GM19455 (cell line): ENCODE data around the gene SF3A1.
A peak's percentile ranks its signal among the peaks of the same experiment; 100 is the strongest.
"Not testable (repeated sequence)": the region's sequence is repeated elsewhere in the genome, so short reads cannot be mapped to it uniquely, and the experiment has no call there.

ENCODE experiments used
- ATAC-seq: cut with Tn5 transposase; IDR thresholded peaks from one replicate; pipeline ENCODE4 v1.9.1; 2021; ENCODE audit not compliant: unreplicated experiment

SF3A1 gene

DNA sequence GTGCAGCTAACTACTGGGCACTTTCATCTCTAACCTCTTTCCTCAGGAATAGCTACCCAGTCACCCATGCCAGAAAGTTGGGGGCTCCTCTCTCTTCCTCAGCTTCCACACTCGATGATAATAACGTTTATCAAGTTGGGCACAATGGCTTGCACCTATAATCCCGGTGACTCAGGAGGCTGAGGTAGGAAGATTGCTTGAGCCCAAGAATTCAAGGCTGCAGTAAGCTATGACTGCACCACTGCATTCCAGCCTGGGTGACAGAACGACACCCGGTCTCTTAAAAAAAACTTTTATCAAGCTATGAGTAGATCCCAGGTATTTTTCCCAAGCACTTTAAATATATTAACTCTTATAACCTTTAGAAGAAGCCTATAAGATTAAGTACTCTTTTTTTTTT is 2.0 kb downstream of the SF3A1 start:
- ATAC-seq, result no peak

DNA sequence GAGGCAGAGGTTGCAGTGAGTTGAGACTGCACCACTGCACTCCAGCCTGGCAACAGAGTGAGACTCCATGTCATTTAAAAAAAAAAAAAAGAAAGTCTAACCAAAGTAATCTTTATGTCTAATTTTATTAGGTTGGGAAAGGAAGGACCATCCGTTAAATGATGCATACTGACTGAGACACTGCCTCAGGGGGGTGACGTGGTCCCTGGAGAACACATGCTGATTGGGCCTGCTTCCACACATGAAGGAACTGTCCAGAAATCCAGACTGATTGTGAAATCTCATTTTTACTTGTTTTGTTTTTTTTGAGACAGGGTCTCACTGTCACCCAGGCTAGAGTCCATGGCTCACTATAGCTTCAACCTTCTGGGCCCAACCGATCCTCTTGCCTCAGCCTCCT is 5.5 kb downstream of the SF3A1 start:
- ATAC-seq, result no peak

DNA sequence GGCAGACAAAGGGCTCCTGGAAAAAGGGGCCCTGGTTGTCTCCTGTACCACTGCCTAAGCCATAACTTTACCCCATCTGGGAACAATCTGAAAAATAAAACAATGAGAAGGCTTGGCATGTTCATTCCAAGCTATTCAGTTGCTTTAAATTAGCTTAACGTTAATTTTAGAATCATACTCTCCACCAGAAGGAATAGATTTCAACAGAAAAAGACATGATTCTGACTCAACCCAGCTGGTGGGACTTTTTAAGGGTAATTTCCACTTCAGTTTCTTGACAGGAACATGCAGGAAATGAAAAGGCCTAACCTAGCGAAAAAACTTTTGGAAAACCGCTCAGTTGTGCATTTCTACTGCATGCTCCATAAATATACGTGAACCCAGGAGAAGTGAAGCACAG is 7.9 kb downstream of the SF3A1 start:
- no peak for ATAC-seq

DNA sequence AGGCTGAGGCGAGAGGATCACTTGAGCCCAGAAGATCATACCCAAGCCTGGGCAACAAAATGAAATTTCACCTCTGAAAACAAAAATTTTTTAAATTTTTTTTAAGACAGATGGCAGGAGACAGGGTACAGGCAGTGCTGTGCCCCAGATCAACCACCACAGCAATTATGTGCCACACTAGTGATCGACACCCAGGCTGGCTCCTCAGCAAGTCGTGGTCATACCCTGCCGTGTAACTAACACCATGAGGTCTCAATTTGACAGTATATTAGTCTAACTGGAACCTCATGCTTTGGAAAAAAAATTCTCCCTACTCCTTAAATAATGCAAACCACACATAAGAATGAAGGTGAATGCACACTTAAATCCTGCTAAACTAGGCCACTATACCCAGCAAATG is 8.3 kb downstream of the SF3A1 start:
- ATAC-seq, result no peak

DNA sequence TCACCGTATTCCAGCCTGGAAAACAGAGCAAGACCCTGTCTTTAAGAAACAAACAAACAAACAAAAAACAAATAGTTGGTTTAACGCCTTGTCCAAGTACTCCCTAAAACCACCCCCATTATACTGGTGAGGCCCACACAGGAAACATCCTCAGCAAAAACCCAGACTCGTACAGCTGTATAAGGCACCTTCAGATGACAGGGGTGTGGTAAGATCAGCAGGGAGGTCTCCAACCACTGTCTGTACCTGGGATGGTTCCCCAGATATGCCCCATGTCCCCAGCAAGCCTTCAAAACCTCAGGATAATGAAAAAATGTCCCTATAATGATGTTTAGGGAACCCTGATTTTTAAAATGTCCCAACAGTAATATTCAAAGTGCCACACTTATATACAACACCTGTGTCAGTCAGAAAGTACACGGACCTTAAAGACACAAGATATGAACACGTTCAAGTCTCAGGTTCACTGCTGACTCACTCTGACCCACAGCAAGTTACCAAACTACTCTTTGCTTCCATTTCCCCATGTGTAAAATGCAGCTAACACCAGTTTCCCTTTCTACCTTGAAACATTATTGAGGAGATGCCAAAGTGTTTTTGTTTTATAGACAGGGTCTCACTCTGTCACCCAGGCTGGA is 9.3 kb downstream of the SF3A1 start:
- no peak for ATAC-seq

DNA sequence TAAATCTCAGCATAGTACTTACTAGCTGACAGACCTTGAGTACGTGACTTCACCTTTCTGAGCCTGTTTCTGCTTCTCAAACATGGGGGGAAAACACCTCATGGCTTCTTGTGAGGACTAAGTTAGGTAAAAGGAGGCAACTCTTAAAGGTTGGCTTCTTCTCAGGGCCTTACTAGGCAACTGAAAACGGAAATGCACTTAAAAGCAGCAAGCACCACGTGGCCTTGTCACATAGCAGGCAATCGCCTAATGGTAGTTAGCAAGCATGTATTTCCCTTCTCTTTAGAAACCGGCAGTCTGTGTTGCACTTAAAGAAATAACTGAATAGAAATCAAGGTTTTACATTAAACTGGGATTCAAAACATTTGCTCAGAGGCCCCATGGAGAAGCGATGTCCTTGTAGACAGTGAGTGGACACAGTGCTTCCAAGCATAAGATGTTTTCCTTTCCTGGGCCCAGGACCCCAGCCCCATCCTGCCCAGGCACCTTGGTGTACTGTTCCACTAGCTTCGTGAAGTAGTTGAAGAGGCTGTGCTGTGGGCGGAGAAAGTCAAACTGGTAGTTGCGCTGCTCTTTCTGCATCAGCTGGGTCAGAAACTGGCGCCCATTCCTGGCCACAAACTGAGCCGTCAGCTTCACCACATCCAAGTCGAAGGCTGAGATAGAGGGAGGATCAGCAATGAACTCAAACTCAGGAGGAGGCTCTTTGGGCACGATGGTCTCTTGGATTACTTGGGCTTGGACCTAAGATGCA is 12.1 kb downstream of the SF3A1 start:
- ATAC-seq, result no peak

DNA sequence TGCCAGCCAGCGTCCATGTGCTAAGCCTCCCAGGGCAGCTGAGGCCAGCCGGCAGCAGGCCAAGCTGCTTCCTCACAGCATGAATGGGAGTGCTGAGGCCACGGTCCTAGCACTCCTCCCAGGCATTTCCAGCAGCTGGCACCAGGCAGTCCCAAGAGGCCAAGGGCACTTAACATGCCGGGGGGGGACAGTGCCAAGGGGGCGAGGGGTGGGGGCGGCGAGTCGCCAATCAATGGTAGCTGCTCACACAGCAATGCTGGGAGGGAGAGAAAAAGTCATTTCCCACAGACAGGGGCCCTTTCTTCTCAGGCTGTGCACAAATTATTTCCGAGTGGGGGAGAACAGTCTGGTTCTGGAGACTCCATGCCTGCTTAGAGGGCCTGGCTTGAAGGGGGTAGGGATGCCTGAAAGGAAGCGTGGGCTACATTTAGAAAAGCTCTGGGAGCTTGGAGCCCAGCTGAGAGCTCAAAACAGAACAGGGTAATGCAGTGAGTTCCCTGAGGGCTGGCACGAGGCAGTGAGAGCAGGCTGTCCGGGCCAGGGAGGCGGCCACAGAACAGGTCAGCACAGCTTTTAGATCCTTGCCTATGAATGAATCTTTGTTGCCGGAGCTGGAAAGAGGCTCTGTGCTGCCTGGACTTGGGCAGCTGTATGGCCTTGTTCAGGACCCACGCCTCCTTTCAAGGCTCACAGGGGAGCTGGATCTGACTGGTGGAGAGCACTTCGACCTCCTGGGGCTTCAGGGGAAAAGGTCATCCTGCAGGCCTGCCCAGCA is 15.6 kb downstream of the SF3A1 start:
- ATAC-seq, result no peak

DNA sequence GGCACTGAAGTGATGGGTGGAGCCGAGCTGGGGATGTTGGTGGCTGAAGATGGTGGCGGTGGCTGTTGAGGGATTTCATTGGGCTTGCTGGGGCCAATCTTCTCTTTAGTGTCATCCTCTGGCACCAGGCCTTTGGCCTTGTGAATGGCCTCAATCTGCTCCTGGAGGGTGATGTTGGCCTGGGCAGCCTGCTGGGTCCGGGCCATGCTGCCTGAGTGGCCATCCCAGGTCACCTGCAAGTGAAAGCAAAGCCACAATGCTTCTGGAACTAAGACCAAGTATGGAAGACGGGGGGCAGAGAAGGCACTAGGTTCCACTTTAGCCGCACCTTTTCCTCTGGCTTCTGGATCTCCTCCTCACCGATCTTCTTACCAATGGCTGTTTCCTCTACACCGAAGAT is 17.9 kb downstream of the SF3A1 start:
- no peak for ATAC-seq

DNA sequence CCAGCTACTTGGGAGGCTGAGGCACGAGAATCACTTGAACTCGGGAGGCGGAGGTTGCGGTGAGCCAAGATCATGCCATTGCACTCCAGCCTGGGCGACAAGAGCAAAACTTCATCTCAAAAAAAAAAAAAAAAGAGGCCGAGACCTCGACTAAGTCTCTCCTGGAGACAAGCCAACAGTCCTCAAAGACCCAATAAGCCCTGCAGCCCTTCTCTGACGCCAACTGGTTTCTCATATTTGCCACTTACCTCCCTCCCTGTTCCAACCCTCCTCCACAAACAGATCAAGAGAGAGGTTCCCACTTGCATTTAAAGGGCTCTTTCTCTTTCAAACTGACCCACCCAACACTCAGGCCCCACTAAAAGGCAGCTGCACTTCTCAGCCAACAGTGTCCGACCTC is 18.4 kb downstream of the SF3A1 start:
- ATAC-seq, result not testable (repeated sequence)

DNA sequence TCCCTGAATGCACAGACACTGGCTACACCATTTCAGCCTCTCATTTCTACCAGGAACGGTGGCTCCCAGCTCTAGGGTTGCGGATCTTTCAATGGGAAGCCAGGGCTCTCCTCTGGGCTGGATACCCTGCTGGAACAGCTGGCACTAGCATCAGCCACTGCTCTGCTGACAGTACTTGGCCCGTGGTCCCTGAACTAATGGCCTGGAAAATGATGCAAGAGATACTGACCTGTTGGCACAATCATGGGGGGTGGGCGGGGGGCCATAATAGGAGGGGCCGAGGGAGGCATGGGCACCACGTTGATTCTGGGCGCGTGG is 19.3 kb downstream of the SF3A1 start:
- ATAC-seq, result no peak

DNA sequence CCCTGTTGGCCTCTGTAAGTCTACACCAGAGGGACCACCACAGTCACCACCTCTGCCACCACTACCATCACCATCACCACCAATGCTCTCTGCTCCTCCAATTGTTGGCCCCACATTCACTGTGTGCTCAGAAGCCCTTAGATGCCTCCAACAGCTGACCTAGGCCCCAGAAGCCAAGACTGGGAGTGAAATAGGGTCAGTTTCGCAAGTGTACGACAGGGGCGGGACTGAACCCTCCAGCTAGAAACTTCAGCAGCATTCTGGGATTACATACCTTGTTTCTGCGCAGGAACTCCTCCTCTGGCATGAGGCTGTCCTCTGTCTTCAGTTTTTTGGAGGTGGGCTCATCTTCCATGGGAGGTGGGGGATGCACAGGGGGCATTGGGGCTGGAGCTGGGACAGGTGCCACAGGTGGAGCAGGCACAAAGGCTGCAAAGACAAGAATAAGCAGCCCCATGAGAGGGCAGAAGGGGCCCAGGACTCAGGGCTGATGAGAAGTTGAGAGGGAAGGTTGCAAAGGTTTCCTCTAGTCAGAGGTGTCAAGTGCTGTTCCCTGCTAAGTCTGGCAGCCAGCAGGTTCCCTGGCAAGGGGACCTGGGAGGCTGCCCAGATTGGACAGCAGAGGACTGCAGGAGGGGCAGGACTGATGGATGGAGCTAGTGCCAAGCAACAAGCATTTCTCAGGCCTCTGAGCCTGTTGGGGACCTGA is 19.8 kb downstream of the SF3A1 start:
- ATAC-seq, result no peak

DNA sequence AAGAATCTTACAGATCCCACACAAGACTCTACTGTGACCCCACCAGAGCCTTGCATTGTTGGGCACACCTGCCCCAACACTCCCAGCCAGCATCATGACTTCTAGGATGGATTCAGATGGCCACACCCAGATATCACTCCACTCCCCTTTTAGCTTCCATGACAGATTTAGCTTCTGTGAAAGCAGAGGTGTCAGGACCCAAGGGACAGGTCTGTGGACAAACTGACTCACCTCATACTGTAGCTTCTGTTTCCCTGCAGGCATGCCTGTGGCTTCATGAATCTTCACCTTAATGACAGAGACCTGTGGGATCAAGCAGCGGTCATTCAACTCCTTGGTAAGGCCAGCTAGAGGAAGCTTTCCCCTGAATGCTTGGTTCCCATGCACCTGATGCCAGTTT is 21.5 kb downstream of the SF3A1 start:
- ATAC-seq, result no peak

DNA sequence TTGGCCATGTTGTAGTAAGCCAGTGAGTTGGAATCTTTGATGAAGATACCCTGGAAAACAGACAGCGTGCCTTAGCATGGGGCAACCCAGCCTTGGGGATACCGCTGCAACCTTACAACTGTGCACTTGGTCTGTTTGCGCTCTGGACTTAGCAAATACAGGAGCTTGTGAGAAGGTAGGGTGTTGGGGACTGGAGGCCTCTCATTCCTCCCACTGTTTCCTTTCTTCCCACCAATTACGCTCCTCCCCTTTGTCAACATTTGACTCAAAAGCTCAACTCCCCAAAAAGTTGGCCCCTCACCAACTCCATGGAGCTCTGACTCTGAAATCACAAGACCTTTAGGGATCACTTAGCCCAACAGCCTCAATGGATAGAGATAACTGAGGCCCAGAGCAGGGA is 22.0 kb downstream of the SF3A1 start:
- ATAC-seq, result no peak

DNA sequence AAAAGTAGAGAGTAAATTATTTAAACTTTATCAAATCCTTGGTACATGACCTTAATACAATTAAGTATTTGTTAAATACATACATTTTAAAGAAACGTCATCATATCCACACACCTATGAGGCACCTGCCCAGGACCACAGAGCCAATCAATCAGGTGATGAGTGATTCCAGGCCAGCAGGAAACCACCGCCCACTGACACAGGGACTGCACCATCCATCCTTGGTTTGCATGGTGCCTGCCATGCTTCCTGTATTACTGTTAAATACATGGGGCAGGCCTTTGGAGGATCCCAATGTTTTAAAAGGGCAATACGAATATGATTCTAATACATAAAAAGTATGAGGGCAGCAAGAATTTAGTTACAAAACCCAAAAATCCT is 23.0 kb downstream of the SF3A1 start:
- ATAC-seq, result no peak

DNA sequence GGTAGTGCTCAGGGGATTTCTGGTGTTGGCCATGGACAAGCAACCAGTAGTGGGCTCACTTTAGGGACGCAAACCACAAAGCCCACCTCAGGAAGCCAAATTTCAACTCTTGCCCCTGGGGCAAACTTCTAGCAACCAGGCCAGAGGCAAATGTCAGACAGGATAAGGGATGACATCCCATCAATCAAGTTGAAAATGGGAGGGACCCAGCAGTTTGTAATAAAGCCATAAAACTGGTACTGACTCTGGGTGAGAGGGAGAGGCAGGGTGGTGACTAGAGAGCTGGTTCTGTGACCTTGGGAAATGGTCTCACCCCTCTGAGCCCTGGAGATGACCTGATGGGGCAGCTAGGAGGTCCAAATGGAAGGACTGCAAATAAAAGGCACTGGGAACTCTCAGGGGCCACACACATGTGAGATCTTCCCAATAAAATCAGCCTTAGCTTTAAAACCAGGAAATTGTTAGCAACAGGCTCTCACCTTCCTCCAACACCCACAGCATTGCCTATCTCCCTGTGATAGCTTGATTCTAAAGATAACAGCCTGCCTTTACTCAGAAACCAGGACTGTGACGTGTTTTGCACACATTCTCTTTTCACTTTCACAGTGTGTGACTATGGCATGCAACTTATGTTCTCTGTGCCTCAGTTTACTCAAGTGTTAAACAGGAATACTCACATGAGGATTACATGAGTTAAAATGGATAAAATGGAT is 23.5 kb downstream of the SF3A1 start:
- ATAC-seq, result no peak

DNA sequence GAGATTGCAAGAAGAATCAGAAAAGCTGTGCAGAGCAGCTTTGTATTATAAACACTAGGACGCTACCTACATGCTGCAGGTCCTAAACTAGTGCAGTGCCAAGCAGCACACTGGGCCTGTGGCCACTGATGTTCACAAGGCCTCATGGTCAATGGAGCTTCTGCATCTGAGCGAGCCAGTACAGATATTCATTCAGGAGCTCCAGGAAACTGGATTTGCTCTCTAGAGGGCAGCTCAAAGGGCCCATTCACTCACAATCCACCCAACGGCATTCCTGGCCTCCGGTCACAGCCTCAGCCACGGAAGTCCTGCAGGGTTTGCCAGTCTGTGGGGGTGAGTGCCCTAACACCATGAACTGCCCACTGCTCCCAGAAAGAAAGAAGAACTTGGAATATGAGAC is 24.1 kb downstream of the SF3A1 start:
- no peak for ATAC-seq

DNA sequence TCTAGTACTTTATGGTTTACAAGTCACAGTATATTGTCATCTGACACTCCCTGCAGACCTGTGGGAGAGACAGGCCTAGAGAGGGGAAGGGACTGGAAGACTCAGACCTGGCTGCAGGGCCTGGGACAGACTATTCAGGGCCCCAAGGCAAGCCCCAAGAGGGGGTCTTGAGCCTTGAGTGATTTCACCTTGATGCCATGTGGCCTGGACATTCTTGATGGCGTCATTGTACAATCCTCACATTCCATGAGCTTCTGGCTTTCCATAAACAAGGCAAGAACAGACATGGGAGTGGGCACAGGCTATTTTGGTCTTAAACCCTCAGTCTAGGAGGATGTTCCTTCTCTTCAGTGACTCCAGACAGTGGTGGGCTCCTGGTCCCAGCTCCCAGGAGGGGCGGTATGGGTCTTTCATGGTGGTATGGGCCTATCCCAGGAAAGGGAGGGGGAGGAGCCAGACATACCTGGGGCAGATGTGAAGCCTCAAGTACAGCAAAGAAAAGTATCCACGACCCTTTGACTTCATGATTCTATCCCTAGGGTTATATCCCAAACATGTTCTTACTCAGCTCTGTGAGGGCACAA is 28.1 kb downstream of the SF3A1 start:
- ATAC-seq, result no peak

DNA sequence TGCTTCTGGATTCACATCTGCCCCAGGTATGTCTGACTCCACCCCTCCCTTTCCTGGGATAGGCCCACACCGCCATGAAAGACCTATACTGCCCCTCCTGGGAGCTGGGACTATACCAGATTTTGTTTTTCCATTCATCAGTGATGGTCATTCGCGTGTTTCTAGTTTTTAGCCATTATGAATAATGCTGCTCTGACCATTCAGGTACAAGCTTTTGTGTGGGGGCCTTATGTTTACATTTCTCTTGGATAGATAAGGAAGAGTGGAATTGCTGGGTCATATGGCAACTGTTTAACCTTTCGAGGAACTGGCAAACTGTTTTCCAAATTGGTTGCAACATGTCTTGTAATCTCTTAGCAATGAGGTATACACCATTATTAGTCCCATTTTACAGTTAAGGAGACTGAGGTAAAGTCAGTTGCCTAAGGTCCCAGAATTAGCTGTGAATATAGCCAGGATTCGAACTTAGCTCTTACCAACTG is 28.8 kb downstream of the SF3A1 start:
- ATAC-seq, result no peak

DNA sequence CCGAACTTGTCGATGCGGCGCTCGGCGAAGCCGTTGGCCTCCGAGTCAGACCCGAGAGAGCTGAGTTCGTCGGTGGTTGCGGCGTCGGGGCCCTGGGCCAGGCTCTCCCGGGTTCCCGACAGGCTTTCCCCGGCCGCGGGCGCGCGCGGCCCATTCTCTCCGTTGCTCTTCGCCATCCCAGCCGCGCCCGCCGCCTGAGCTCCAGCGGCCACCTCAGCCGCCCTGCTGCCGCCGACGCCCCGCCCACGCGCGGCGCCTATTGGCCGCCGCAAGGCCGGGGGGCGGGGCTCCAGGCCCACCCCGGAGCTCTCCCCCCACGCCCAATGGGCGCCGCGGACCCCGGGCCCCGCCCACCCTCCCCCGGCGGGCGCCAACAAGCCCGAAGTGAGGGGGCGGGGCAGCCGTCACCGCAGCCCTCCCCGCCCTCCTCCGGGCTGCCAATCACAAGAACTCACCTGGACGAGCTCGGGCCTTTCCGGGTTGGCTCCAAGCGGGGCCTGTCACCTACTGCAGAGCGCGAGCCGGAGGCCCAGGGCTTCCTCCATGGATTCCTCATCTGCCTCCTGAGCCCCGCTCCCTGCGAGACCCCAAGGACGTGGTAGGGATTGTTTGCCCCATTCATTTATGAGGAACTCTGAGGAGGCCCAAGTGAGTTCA is 29.9 kb downstream of the SF3A1 start, which contains the start of gene TBC1D10A:
TBC1D10A (minus strand) TSS at position 236 of the 657 bp plus-strand sequence; CDS start at position 176, 60 bp downstream.
- peak; percentile 79 for ATAC-seq

DNA sequence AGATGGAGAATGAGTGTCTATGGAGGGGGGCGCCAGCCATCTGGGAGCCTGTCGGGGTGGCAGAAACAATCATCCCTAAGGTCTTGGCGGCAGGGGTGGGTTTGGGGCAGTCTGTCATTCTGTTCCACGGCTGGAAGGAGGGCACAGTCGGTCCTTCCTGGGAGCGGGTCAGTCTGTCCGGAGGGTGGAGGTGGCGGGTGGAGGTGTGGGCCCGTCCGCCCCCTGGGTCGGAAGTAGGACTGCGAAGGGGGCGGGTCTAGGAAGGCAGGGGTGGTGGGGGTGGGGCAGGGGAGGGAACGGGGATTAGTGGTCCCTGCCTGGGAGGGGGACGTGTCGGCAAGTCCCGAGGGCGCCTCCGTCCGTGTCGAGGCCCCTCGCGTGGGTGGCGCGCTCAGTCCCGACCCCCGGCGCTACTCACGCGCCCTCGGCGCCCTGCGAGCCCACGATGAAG is 30.4 kb downstream of the SF3A1 start:
- peak; percentile 20 for ATAC-seq
